ENCODE data around the gene KCNIP3. TPM values are rescaled to one million over a fixed set of nuclear protein-coding genes. Genes with fewer than 3 reads are reported as not detected.

KCNIP3 gene
- total RNA-seq, 1 donor from 2014 or later = 4.9 TPM

DNA sequence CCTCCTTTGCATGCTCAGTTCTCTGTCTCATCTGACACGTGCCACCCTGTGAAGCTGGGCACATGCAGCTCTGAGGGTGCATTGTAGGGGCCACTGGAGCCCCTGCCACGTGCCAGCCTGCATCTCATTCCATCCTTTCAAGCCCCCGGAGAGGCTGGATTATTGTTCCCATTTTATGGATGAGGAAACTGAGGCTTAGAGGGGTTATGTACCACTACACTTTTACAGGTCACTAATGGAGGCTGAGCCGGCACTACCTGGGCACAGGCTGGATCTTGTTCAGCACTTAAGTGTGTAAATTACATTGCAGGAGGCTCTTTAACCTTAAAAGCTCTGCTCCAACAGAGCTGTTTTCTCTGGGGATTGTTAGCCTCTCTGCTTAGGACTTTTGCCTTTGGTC lies 47.5 kb downstream of the KCNIP3 start:
- FAIRE-seq (no peak), DNase-seq (ENCODE audit: low spot score in 2 of 2) (no peak)

DNA sequence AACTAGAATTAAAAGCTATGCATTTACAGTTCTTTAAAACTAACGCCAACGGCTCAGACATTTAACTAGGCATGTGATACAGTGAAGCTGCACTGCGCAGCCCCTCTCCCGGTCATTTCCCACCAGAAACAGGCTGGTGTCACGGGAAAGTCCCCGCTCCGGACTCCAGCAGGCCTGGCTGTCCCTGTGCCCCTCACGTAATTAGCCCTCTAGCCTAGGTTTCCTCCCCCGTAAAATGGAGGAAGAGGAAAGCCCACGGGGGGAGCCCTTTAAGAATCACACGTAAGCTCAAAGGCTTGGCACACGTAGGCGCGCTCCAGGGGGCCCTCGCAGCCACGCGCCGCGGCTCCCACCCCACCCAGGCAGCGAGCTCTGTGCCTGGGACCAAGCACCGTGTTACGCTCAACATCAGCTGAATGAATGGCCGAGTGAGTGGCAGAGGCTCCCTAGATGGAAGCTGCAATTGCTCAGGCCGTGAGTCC lies 48.0 kb downstream of the KCNIP3 start:
- FAIRE-seq = no peak
- DNase-seq (ENCODE audit: low spot score in 2 of 2) = no peak

DNA sequence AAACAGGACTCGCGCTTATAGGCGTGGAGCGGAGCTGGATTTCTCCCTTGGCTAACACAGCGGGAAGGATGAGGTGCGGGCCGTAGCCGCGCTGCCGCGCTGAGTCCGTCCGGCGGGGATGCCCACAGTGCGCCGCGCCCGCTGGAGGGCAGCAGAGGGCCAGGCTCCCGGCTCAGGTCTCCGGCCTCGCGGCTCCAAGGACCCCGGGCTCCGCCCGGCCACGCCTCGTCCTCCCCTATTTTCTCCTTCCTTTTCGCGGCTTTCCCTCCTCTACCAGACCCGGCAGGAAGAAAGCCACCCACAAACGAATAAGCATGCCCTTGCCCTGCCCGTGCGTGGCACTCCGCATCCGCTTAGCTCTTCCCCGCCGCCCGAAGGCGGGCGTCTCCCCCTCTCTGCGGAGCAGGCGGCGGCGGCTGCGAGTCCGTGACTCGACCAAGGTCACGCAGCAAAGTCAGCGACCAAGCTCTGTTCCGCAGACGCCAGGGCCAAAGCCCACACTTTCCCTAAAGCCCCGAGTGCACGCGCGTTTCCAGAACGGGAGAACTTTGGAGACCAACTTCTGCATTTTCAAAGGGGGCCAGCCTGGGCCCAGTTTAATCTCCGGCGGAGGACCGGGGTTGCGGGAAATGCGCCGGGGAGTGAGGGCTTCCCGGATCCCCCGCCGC lies 48.5 kb downstream of the KCNIP3 start:
- FAIRE-seq (no peak), DNase-seq (ENCODE audit: low spot score in 2 of 2) (peak; percentile 86 to 91)

DNA sequence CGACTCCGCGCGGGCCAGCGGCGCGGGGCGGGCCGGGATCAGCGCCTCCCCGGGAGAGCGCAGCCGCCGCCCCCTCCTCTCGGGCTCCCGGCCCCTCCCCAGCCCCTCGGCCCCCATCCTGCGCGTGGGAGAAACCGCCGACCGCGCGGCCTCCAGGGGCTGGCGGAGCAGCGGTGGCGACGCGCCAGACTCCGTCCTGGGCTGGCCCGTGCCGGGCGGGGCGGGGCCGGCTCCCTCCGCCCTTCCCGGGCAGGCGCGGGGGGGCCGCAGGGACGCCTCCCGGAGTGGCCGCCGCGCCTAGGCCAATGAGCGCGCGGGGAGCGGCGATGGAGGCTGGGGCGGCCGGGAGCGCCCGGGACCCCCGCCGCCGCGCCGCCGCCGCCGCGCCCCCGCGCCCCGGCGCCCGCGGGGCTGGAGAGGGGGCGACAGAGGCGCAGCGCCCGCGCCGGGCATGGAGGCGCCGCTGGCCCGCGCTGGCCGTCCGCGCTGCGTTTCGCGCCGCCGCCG lies 49.1 kb downstream of the KCNIP3 start:
- DNase-seq (ENCODE audit: low spot score in 2 of 2) (peak; percentile 79 to 84), FAIRE-seq (no peak)

DNA sequence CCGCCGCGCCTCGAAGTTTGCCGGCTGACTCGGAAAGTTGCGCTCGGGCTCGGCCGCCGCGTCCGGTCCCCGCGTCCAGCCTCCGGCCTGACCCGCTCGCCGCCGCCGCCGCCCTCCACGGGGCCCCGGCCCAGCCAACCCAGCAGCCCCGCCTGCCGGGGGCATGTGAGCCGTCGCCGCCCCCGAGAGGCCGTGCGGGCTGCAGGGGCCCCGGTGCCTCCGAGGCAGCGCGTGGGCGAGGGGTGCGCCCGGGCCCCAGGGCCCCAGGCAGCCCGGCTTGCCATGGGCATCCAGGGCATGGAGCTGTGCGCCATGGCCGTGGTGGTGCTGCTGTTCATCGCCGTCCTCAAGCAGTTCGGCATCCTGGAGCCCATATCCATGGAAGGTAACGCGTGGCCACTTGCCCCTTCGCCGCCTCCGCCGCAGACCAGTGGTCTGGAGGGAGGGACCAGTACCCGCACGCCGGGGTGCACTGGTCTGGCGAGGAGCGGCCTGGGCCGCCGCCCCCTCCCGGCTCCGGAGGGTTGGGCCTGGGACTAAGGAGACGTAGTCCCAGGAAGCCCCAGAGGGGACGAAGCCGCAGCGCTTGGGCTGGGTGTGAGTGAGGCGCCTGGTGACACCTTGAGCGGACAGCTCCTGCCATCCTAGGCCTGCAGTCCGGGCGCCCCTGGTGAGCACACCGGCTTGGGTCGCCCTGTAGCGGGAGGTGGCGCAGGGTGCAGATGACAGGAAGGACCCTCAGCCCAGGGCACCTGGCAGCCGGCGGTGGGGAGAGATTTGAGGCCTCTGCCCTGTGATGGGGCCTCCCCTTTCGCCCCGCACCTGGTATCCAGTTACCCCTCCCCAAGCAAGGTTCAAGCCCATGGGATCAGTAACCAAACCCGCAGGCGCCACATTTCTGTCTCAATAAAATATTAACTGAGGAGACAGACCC lies 49.9 kb downstream of the KCNIP3 start:
- FAIRE-seq (no peak), DNase-seq (ENCODE audit: low spot score in 2 of 2) (peak in 1 of 2 donors; percentile 53)

DNA sequence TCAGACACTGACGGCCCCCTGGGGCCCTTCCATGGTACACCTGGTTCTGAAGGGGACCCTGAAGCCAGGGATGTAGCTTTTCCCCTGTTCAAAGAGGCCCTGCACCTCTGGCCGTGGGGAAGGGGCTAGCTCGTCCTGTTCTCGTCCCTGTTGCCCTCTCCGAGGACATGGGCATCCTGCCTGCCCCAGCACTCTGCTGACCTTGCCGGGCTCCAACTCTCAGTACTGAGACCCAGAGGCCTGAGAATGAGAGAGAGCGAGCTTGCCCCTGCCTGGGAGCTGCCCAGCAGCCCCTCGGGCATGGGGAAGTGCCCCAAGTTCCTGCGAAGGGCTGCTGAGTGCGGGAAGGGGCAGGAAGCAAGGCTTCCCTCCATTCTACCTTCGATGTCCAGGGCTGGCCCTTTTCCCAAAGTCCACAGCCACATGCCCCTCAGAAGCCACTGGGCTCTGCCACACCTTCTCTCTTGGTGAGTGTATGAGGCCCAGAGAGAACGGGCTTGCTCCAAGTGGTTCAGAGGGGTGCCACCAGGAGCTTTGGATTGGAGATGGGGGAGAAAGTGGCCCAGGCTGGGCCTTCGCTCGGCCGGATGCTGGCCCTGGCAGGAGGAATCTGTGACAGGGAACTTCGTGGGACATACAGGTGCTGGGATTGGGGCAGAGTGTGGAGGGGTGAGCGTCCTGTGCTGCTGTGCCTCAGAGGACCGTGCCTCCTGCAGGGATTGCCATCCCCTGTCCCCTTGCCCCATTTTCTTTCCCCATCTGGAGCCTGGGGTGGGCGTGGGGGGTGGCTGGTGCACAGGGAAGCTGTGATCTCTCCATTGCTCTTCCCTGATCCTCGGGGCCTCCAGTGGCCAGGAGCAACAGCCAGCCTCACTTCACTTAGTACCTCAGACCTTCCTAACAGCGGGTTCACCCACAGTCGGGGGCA lies 50.8 kb downstream of the KCNIP3 start:
- FAIRE-seq = no peak
- DNase-seq (ENCODE audit: low spot score in 2 of 2) = no peak

DNA sequence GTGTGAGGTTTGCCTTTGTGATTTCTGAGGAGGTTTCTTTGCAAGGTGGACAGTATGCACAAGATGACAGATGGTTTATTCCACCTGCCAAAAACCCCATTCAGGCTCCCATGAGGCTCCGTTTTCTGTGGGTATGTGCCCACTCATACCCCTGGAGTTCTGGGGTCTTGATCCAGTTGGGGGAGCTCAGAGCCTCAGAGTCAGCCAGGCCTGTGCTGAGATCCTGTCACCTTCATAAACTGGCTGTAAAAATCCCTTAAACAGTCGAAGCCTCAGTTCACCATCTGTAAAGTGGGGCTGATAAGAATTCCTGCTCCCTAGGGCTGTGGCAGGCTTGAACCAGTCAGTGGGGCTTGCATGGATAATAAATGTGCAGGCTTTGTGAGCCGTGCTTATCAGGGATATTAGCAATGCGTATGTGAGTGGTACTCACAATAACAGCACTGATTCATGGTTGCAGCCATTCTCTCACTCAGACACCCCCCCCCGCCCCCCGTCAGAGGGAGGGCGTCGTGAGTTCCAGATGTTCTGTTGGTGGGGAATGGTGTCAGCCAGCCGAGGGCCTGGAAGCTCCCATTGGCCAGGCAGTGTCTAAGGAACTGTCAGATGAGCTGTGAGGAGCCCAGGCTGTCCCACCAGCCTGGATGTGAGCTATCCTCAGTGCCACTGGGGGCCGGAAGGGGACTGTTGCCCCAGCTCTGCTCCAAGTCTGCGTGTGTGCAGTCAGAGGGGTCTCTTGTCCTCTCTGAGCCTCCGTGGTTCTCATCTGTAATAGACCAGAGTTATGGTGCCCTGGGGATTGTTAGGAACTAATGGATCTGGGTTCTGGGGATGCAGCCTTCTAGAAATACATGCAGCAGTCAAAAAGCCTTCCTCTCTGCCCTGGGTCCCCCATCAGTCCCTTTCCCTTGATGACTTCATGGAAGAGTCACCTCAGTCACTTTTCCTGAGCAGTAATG lies 51.7 kb downstream of the KCNIP3 start:
- no peak for DNase-seq (ENCODE audit: low spot score in 2 of 2)
- no peak for FAIRE-seq

DNA sequence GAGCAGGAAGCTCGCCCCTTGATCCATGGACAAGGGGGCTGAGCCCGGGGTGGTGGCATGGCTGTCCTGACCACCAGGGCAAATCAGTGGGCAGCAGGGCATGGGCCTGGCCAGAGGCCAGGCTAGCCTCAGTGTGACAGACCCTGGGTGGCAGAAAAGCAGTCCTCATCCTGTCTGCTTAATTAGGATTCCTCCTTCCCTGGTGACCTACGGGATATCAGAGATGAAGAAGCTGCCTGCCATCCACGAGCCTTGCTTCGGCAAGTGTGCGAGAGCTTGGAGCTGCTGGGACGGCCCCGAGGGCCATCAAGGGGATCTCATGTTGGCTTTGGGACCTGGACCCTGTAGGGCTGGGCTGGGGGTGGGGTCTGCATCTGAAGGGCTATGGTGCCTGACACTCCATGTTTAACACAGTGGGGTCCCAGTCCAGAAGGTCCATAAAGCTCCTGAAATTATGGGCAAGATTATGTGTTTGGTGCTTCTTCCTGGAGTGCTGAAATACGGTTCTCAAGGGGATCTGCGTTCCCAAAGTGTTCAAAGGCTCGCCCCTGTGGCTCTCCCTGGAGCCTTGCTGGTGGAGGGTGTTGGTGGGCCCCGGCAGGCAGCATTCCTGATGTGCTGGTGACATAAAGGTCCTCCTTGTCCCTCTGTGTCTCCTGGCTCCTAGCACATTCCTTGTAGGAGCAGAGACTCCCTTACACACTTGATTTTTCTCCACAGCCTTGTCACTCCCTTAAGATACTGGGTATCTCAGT lies 52.6 kb downstream of the KCNIP3 start:
- DNase-seq (ENCODE audit: low spot score in 2 of 2) (no peak), FAIRE-seq (no peak)

DNA sequence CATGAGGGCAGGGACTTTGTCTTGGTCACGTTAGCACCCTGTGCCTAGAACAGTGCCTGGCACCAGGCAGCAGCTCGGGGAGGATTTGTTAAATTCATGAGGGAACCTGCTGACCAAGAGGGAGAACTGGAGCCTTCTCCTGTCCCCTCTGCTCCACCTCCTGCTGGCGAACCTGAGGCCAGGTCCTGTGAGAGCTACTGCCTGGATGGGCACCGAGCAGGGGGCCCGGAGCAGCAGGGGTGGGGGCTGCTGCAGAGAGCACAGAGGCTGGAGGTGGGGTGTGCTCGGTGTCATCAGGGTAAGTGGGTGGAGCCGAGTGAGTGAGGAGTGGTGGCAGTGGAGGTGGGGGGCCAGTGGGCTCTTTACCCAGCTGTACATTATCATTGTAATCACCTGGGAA lies 53.2 kb downstream of the KCNIP3 start:
- no peak for DNase-seq (ENCODE audit: low spot score in 2 of 2)
- no peak for FAIRE-seq

DNA sequence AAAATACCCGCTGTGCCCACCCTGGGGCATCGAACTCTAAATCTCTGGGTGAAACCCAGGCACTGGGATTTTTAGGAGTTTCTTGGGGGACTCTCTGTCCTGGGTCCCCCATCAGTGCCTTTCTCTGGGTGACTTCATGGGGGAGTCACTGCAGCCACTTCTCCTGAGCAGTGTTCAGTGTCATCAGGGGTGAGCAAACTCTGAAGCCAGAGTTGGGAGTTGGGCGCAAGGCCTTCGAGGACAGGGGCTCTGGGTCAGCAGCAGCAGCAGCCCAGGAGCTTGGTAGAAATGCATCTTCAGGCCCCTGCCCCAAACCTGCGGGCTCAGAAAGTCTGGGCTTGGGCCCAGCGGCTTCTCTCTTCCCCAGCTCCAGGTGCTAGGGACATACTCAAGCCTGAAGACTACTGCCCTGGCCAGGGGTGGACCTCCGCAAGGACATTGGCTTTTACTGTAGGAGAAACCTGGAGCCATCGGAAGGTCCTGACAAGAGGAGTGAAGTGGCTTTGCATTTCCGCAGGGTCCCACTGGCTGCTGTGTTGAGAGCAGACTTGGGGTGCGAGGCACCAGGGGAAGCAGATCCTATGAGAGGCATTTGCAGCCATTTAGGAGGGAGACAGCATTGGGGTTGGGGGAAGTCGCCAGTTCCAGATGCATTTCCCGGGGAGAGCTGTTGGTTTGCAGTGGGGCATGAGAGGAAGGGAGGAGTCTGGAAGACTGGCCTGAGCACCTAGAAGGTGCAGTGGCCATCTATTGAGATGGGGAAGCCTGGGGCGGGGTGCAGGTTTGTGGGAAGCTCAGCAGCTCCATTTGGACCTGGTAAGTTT lies 53.8 kb downstream of the KCNIP3 start:
- FAIRE-seq (no peak), DNase-seq (ENCODE audit: low spot score in 2 of 2) (no peak)

DNA sequence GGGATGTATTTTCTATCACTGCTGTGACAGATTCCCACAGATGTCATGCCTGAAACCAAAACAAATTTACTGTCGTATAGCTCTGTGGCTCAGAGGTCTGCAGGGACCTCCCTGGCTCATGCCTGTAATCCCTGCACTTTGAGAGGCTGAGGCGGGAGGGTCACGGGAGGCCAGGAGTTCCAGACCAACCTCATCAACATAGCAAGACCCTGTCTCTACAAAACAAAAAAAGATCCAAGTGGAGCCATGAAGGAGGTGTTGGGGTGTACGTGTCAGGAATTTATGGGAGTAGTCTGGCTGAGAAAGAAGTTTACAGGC lies 54.4 kb downstream of the KCNIP3 start:
- no peak for FAIRE-seq
- no peak for DNase-seq (ENCODE audit: low spot score in 2 of 2)

DNA sequence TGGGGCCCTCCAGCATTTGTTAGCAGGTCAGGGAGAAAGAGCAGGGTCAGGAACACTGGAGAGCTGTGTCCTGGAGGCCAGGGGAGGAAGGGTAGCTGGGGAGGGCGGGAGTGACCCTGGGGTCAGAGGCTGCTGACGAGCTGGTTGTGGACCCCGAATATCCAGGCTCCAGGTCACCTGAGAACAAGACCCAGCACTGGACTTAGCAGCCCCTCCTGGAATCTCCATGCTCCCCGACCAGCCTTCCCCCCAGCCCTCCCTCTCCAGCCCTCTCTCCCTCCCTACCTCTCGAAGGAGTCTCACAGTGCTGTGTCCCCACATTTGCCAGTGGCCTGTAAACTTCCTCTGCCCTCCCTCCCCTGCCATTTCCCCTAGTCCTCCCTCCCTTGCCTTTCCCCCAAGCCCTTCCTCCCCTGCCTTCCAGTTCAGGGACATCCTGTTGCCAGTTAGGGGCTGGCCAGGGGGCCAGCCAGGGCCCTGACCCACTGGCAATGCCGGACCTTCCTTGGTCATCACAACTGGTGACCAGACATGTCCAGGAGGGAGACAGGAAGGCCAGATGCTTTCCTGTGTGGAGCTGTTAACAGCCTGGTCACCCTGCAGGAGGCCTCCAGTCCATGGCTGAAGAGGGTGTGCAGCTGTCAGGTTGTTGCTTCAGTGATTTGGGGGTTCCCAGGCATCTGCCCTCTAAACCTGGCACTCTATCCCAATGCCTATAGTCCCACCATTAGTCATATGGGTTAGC lies 55.3 kb downstream of the KCNIP3 start:
- DNase-seq (ENCODE audit: low spot score in 2 of 2) (no peak), FAIRE-seq (no peak)

DNA sequence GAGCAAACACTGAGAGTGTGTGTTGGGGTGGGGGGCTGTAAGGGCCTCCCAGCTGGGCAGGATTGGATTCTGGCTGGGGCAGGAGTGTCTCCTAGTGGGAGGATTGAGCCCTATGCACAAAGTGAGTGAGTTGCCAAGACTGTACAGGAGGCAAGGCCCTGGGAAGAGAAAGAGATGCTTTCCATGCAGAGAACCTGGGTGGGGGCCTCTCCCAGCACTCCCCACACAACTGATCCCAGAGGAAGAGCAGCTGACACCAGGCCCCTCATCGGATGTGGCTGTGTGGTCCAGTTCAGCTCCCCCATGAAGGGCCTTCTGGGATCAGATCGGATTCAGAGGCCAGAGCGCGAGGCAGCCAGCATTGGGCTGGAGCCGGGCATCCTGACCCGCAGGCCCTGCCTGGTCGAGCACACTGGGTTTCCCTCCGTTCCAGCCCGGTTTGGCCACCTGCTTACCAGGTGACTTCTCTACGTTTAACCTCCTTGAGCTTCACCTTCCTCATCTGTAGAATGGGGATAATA lies 56.0 kb downstream of the KCNIP3 start:
- FAIRE-seq (no peak), DNase-seq (ENCODE audit: low spot score in 2 of 2) (no peak)

DNA sequence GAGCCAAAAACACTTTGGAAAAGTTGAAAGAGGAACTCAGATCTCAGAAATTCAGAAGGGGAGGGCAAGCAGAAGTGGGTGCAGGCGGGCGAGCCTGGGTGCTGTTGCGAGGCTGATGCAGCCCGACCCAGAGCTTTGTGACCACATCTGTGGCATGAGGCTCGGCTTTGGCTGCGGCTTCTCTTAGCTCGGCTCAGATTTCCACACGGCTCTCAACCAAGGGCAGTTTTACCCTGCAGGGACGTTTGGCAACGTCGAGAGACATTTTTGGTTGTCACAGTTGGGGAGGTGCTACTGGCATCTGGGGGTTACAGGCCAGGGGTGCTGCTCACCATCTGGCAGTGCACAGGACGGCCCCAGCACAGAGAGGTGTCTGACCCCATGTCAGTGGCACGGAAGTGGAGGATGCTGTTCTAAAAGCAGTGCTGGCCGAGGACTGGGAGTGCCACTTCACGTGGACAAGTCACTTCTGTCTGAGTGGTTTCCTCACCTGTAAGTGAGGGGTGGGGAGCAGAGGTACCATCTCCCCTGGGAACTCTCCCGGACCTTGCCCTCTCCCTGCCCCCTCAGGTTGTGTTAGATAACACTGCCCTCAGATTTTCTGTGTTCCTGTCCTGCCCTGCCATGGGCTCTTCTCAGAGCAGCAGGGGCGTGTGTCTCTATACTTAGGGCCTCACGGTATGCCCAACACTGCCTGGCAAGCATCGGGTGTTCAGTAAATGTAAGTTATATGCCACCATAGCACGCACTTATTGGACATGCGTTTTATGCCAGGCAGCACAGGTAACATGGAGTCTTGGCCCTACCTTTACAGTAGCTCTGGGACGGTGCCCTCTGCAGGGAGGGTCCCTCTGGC lies 56.7 kb downstream of the KCNIP3 start:
- no peak for DNase-seq (ENCODE audit: low spot score in 2 of 2)
- FAIRE-seq = no peak

DNA sequence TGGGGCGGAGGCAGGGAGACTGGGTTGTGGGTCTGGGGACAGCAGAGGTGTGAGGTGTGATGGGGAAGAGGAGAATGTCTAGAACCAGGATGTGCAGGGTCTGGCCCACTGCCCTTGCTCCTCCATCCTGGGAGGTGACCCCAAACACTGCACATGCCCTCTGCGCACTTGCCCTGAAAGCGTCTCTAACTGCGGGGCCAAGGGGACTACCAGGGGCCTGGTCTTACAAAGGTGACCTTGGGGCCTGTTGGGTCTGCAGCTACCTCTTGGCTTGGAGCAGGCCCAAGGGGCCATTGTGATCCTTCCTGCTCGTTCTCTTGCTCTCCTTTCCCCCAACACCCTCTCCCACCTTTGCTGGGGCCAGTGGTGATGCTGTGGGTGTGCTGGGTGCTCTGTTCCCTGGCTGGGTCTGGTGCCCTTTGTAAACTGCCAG lies 57.3 kb downstream of the KCNIP3 start:
- DNase-seq (ENCODE audit: low spot score in 2 of 2) (no peak), FAIRE-seq (no peak)

DNA sequence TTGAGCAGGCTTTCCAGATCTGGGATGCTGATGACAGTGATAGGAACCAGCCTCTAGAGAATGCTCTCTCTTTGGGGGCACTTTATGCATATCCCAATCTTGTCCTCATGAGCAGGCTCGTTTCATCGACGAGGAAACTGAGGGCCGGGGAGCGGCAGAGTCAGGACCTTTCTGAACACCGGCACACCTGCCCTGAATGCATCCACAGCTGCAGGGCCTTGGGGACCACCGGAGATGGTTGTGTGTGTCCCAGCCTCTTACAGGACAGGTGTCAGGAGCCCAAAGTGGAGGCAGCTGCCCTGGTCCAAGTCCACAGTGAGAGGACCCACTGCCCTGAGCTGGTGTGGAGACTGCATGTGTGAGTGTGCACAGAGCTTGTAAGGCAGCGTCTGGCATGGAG lies 57.8 kb downstream of the KCNIP3 start:
- FAIRE-seq = no peak

More for the DNA sequence above, 57.8 kb downstream of the KCNIP3 start:
- DNase-seq (ENCODE audit: low spot score in 2 of 2) = no peak
